ENCODE data around the gene REEP1. TPM values are rescaled to one million over a fixed set of nuclear protein-coding genes. Genes with fewer than 3 reads are reported as not detected.
A peak's percentile ranks its signal among the peaks of the same experiment; 100 is the strongest.

Gene REEP1
- polyA plus RNA-seq, 1 donor (not counting 4 experiments of a cell fraction or from before 2014, with no cell fraction given): 0.30 TPM

- dilution Hi-C loops (cut with MboI; ENCODE audit: extremely low pct_ligation_motif_present, low sequenced_read_pairs): no loop called here
- Histone ChIP-seq H3K9me3 (ENCODE audit: control insufficient read depth, low read depth, low read length) (no peaks in the 10 kb centered on the region), H3K36me3 (ENCODE audit: control insufficient read depth in 2 of 2, extremely low read depth in 1 of 2, insufficient read depth in 2 of 2, low read length in 2 of 2) (no peaks in the 10 kb centered on the region), H3K4me2 (ENCODE audit: control insufficient read depth, extremely low read depth, insufficient read depth, low read depth, low read length) (no peak overlapping the region), H3K9ac (ENCODE audit: control insufficient read depth, extremely low read depth, insufficient read depth, low read length) (no peak overlapping the region), H2AFZ (ENCODE audit: control insufficient read depth, low read length) (no peak overlapping the region), H4K20me1 (ENCODE audit: control insufficient read depth, extremely low read depth, insufficient read depth, low read length) (no peaks in the 10 kb centered on the region), H3K9me1 (ENCODE audit: control insufficient read depth, extremely low read depth, insufficient read depth, low read length) (no peaks in the 10 kb centered on the region), H3K27ac (ENCODE audit: control insufficient read depth, insufficient read depth, low read length) (no peak overlapping the region), H3K79me2 (ENCODE audit: control insufficient read depth, insufficient read depth, low read length) (no peaks in the 10 kb centered on the region), H3K4me3 (ENCODE audit: control insufficient read depth in 2 of 3, extremely low read depth in 1 of 3, insufficient read depth in 2 of 3, low read depth in 1 of 3, low read length in 3 of 3) (no peak overlapping the region), H3K27me3 (ENCODE audit: control insufficient read depth, extremely low read depth, insufficient read depth, low read length) (peaks cover 6% of the 10 kb centered on the region), H3K4me1 (ENCODE audit: control insufficient read depth, extremely low read depth, insufficient read depth, low read length) (no peaks in the 10 kb centered on the region)
- no peak for TF ChIP-seq EZH2 (IDR thresholded peaks at IDR 0.05; ENCODE audit: low read length)
- TF ChIP-seq CTCF (optimal IDR thresholded peaks at IDR 0.05 in 1 of 3, IDR thresholded peaks at IDR 0.05 in 1 of 3, conservative IDR thresholded peaks at IDR 0.05 in 1 of 3; ENCODE audit: extremely low read depth in 1 of 3, insufficient read depth in 2 of 3, low read length in 3 of 3): peak; percentile 47 to 63 (median 58)
- no peak for DNase-seq (ENCODE audit: low read depth, low spot score)
- FAIRE-seq: no peak
Measured at GRCh38 chr2:86297382-86298147, 39.9 kb downstream of the REEP1 start.

DNA sequence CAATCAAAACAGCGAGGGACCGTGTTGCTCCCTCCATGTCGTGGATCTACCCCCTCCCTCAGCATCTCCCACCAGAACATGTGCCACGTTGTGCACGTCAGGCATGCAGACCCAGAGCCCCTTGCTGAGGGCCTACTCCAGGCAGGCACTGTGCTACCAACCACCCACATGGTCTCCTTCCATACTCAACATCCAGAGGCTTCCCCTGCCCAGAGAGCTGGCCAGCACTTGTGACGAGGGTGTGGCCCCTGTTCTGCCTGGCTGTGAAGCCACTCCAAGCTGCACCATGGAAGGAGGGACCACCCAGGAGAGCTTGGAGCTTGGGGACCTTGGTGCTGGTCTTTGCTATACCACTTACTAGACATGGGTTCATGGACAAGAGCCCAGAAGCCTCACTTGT lies 40.5 kb downstream of the REEP1 start:
- no peaks in the 10 kb centered on the region for H3K36me3 ChIP-seq (ENCODE audit: control insufficient read depth in 2 of 2, extremely low read depth in 1 of 2, insufficient read depth in 2 of 2, low read length in 2 of 2)
- no peaks in the 10 kb centered on the region for H3K9me1 ChIP-seq (ENCODE audit: control insufficient read depth, extremely low read depth, insufficient read depth, low read length)
- H3K27ac ChIP-seq (ENCODE audit: control insufficient read depth, insufficient read depth, low read length): no peak overlapping the region
- no peak overlapping the region for H2AFZ ChIP-seq (ENCODE audit: control insufficient read depth, low read length)
- no peaks in the 10 kb centered on the region for H4K20me1 ChIP-seq (ENCODE audit: control insufficient read depth, extremely low read depth, insufficient read depth, low read length)
- no peak overlapping the region for H3K4me2 ChIP-seq (ENCODE audit: control insufficient read depth, extremely low read depth, insufficient read depth, low read depth, low read length)
- H3K9me3 ChIP-seq (ENCODE audit: control insufficient read depth, low read depth, low read length): no peaks in the 10 kb centered on the region
- dilution Hi-C loops (cut with MboI; ENCODE audit: extremely low pct_ligation_motif_present, low sequenced_read_pairs): no loop called here
- FAIRE-seq: no peak
- H3K27me3 ChIP-seq (ENCODE audit: control insufficient read depth, extremely low read depth, insufficient read depth, low read length): peaks cover 6% of the 10 kb centered on the region
- no peak for TF ChIP-seq EZH2 (IDR thresholded peaks at IDR 0.05; ENCODE audit: low read length)
- no peak for TF ChIP-seq CTCF (optimal IDR thresholded peaks at IDR 0.05 in 1 of 3, IDR thresholded peaks at IDR 0.05 in 1 of 3, conservative IDR thresholded peaks at IDR 0.05 in 1 of 3; ENCODE audit: extremely low read depth in 1 of 3, insufficient read depth in 2 of 3, low read length in 3 of 3)
- no peak for DNase-seq (ENCODE audit: low read depth, low spot score)
- no peaks in the 10 kb centered on the region for H3K4me1 ChIP-seq (ENCODE audit: control insufficient read depth, extremely low read depth, insufficient read depth, low read length)
- no peak overlapping the region for H3K9ac ChIP-seq (ENCODE audit: control insufficient read depth, extremely low read depth, insufficient read depth, low read length)
- H3K4me3 ChIP-seq (ENCODE audit: control insufficient read depth in 2 of 3, extremely low read depth in 1 of 3, insufficient read depth in 2 of 3, low read depth in 1 of 3, low read length in 3 of 3): no peak overlapping the region
- no peaks in the 10 kb centered on the region for H3K79me2 ChIP-seq (ENCODE audit: control insufficient read depth, insufficient read depth, low read length)

Measured in keratinocyte (primary cell).